Measurements from ENCODE around the gene HS3ST5. TPM values are rescaled to one million over a fixed set of nuclear protein-coding genes. Genes with fewer than 3 reads are reported as not detected.

HS3ST5 gene
- total RNA-seq, 1 donor from 2014 or later: 17.4 TPM

- H3K36me3 Mint-ChIP-seq (ENCODE audit: unreplicated experiment): no peaks in the 10 kb centered on the region
- H3K27ac Mint-ChIP-seq (ENCODE audit: unreplicated experiment): no peak overlapping the region
- no peaks in the 10 kb centered on the region for H3K9me3 Mint-ChIP-seq (ENCODE audit: unreplicated experiment)
- peaks cover 2% of the 10 kb centered on the region for H3K27me3 Mint-ChIP-seq (ENCODE audit: unreplicated experiment)
- TF ChIP-seq, protein P1, sequence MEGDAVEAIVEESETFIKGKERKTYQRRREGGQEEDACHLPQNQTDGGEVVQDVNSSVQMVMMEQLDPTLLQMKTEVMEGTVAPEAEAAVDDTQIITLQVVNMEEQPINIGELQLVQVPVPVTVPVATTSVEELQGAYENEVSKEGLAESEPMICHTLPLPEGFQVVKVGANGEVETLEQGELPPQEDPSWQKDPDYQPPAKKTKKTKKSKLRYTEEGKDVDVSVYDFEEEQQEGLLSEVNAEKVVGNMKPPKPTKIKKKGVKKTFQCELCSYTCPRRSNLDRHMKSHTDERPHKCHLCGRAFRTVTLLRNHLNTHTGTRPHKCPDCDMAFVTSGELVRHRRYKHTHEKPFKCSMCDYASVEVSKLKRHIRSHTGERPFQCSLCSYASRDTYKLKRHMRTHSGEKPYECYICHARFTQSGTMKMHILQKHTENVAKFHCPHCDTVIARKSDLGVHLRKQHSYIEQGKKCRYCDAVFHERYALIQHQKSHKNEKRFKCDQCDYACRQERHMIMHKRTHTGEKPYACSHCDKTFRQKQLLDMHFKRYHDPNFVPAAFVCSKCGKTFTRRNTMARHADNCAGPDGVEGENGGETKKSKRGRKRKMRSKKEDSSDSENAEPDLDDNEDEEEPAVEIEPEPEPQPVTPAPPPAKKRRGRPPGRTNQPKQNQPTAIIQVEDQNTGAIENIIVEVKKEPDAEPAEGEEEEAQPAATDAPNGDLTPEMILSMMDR (IDR thresholded peaks at IDR 0.05; ENCODE audit: partially characterized antibody, unreplicated experiment): no peak
- no peak overlapping the region for H3K4me3 Mint-ChIP-seq (ENCODE audit: unreplicated experiment)
- DNase-seq: no peak
- H3K4me1 Mint-ChIP-seq (ENCODE audit: low read depth, unreplicated experiment): no peaks in the 10 kb centered on the region
These were observed 207.4 kb downstream of the HS3ST5 start for GRCh38 chr6:114135363-114135971.

DNA sequence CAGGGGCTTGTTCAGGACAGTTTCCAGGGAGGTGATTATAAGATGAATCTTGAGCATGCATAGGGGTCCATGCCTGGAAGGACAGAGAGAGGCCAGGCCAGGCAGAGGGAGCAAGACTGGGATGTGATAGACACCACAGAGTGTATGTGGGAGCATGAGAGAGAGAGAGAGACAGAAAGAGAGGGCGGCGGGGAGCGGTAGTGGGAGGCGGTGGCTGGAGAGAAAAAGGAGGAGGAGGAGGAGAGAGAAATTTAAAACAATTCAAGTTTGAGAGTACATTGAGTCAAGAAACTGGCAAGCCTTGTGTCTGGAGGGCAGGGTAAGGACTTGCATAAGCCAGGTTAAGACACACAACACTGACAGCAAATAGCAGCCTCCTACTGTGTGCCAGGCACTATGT is 209.0 kb downstream of the HS3ST5 start:
- Mint-ChIP-seq H3K4me1 (ENCODE audit: low read depth, unreplicated experiment) (no peaks in the 10 kb centered on the region), H3K4me3 (ENCODE audit: unreplicated experiment) (no peak overlapping the region), H3K9me3 (ENCODE audit: unreplicated experiment) (no peaks in the 10 kb centered on the region), H3K36me3 (ENCODE audit: unreplicated experiment) (no peaks in the 10 kb centered on the region), H3K27ac (ENCODE audit: unreplicated experiment) (no peak overlapping the region), H3K27me3 (ENCODE audit: unreplicated experiment) (peaks cover 2% of the 10 kb centered on the region)
- TF ChIP-seq, protein P1 (IDR thresholded peaks at IDR 0.05; ENCODE audit: partially characterized antibody, unreplicated experiment): no peak
- DNase-seq: no peak

- TF ChIP-seq, protein P1 (IDR thresholded peaks at IDR 0.05; ENCODE audit: partially characterized antibody, unreplicated experiment): no peak
- no peaks in the 10 kb centered on the region for H3K9me3 Mint-ChIP-seq (ENCODE audit: unreplicated experiment)
- H3K27me3 Mint-ChIP-seq (ENCODE audit: unreplicated experiment): peaks cover 2% of the 10 kb centered on the region
- H3K27ac Mint-ChIP-seq (ENCODE audit: unreplicated experiment): no peak overlapping the region
- no peak overlapping the region for H3K4me3 Mint-ChIP-seq (ENCODE audit: unreplicated experiment)
- no peak for DNase-seq
- no peaks in the 10 kb centered on the region for H3K36me3 Mint-ChIP-seq (ENCODE audit: unreplicated experiment)
- H3K4me1 Mint-ChIP-seq (ENCODE audit: low read depth, unreplicated experiment): no peaks in the 10 kb centered on the region
These were observed 210.9 kb downstream of the HS3ST5 start for GRCh38 chr6:114131945-114132344.

- Mint-ChIP-seq H3K36me3 (ENCODE audit: unreplicated experiment) (no peaks in the 10 kb centered on the region), H3K9me3 (ENCODE audit: unreplicated experiment) (peaks cover 1% of the 10 kb centered on the region), H3K27me3 (ENCODE audit: unreplicated experiment) (no peaks in the 10 kb centered on the region), H3K27ac (ENCODE audit: unreplicated experiment) (no peak overlapping the region), H3K4me3 (ENCODE audit: unreplicated experiment) (no peak overlapping the region), H3K4me1 (ENCODE audit: low read depth, unreplicated experiment) (peaks cover 14% of the 10 kb centered on the region)
- TF ChIP-seq, protein P1 (IDR thresholded peaks at IDR 0.05; ENCODE audit: partially characterized antibody, unreplicated experiment): no peak
- DNase-seq: no peak
These were observed 217.2 kb downstream of the HS3ST5 start for GRCh38 chr6:114125576-114125975.

DNA sequence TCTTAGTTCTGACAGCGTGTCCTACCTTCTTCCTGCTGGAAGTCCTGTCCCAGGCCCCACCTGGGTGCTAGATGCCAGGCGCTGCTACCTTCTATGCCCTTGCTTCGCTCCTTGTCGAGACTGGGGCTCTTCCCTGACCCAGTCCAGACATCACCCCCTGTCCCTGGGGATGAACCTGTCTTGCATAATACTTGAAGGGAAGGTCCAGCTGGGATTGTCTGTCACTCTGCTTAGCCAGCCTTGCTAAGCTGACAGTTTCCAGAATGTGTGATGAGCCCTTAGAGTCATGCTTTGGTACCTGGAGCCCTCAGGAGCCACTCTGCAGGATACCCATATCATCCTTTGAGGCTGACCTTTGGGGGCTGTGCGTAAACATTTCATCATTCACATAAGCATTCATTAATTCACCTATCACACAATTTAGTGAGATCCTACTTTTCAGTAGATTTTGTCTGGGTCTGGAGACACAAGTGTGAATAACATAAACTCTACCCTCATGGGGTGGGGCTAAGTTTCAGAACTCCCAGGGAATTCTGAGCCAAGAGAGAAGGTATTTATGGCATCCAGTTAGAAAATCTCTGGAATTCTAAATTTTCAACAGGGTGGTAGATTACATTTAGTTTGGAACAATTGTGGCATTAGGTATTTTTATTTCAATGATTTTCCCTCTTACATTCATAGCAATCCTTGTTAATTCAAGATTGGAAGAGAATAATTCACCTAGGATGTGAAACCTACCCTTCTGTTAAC is 220.7 kb downstream of the HS3ST5 start:
- Mint-ChIP-seq H3K4me1 (ENCODE audit: low read depth, unreplicated experiment) (peaks cover 14% of the 10 kb centered on the region), H3K4me3 (ENCODE audit: unreplicated experiment) (no peak overlapping the region), H3K27ac (ENCODE audit: unreplicated experiment) (no peak overlapping the region), H3K36me3 (ENCODE audit: unreplicated experiment) (no peaks in the 10 kb centered on the region), H3K27me3 (ENCODE audit: unreplicated experiment) (no peaks in the 10 kb centered on the region), H3K9me3 (ENCODE audit: unreplicated experiment) (peaks cover 1% of the 10 kb centered on the region)
- no peak for DNase-seq
- TF ChIP-seq, protein P1 (IDR thresholded peaks at IDR 0.05; ENCODE audit: partially characterized antibody, unreplicated experiment): no peak

All from glutamatergic neuron (in vitro differentiated cells).